Caco-2 (cell line): ENCODE data around the gene KIR3DL3. TPM values are rescaled to one million over a fixed set of nuclear protein-coding genes. Genes with fewer than 3 reads are reported as not detected.
"Not testable (repeated sequence)": the region's sequence is repeated elsewhere in the genome, so short reads cannot be mapped to it uniquely, and the experiment has no call there.

Experiments
- BruUV-seq: library from RNA; stranded (reverse); fragments of 400-500 nt; replicated peaks from 2 replicates; lab custom pipeline; 2021; lab: Mats Ljungman, UMichigan
- CTCF ChIA-PET: fragments of 300-600 bp; sonication (Branson Sonifier 250); formaldehyde crosslinking; loops from one replicate; lab custom pipeline; 2022; ENCODE audit warnings: antibody characterized with exemption; lab: Charles Lee
- POLR2A ChIA-PET: fragments of 300-600 bp; sonication (Branson Sonifier 250); formaldehyde crosslinking; loops from one replicate; lab custom pipeline; 2022; ENCODE audit warnings: antibody characterized with exemption; lab: Charles Lee
- DNase-seq, 2 experiments: peaks; one replicate each; pipeline versions ENCODE4 v3.0.0 to v3.0.0-alpha.2; 2020 to 2022
- H3K27me3 ChIP-seq: replicated peaks from 2 replicates; pipeline ENCODE4 v1.6.0; 2011; ENCODE audit warnings: low read length; ENCODE audit not compliant: control insufficient read depth, insufficient read depth
- H3K36me3 ChIP-seq: 2 replicates; pipeline ENCODE4 v1.5.1; 2011; ENCODE audit warnings: low read length; ENCODE audit not compliant: control insufficient read depth, insufficient read depth
- H3K4me1 ChIP-seq: fragments of 250-450 bp; sonication (Bioruptor Pico); 2 replicates; pipeline ENCODE4 v1.5.1; 2020; ENCODE audit warnings: mild to moderate bottlenecking
- H3K4me3 ChIP-seq: 2 replicates; pipeline ENCODE4 v1.5.1; 2011; ENCODE audit warnings: low read depth, mild to moderate bottlenecking, control low read depth, low read length
- H3K9me3 ChIP-seq: fragments of 250-450 bp; sonication (Bioruptor Pico); 2 replicates; pipeline ENCODE4 v1.5.1; 2020; ENCODE audit warnings: mild to moderate bottlenecking, moderate library complexity
- H3K27ac Mint-ChIP-seq: one replicate; pipeline ENCODE4 v1.8.0; 2022; ENCODE audit warnings: mixed read lengths; ENCODE audit not compliant: unreplicated experiment
- H3K27me3 Mint-ChIP-seq: one replicate; pipeline ENCODE4 v1.8.0; 2022; ENCODE audit warnings: mixed read lengths; ENCODE audit not compliant: insufficient read depth, unreplicated experiment
- H3K36me3 Mint-ChIP-seq: one replicate; pipeline ENCODE4 v1.8.0; 2022; ENCODE audit warnings: mild to moderate bottlenecking, mixed read lengths; ENCODE audit not compliant: insufficient read depth, unreplicated experiment
- H3K4me1 Mint-ChIP-seq: one replicate; pipeline ENCODE4 v1.8.0; 2022; ENCODE audit warnings: low read depth, mixed read lengths; ENCODE audit not compliant: unreplicated experiment
- H3K4me3 Mint-ChIP-seq: one replicate; pipeline ENCODE4 v1.8.0; 2022; ENCODE audit warnings: mild to moderate bottlenecking, moderate library complexity, mixed read lengths; ENCODE audit not compliant: unreplicated experiment
- H3K9me3 Mint-ChIP-seq: one replicate; pipeline ENCODE4 v1.8.0; 2022; ENCODE audit warnings: mixed read lengths; ENCODE audit not compliant: unreplicated experiment
- CTCF ChIP-seq, 2 experiments: fragments of 200-600 bp in 1 of 2; IDR thresholded peaks; 1 replicate in 1 of 2; 2 replicates in 1 of 2; pipeline versions ENCODE4 v1.5.1 to v1.8.0; 2011 to 2022; ENCODE audit warnings: antibody characterized with exemption in 1 of 2, control low read depth in 1 of 2, inconsistent platforms in 1 of 2, low read depth in 1 of 2, low read length in 1 of 2, mild to moderate bottlenecking in 1 of 2, moderate library complexity in 1 of 2; ENCODE audit not compliant: insufficient read depth in 1 of 2, severe bottlenecking in 1 of 2, unreplicated experiment in 1 of 2
- intact Hi-C: fragments of 100-400 bp; cut with micrococcal nuclease; formaldehyde crosslinking; loops from one replicate; pipeline ENCODE4 v1.10.0; 2022; ENCODE audit not compliant: unreplicated experiment
- total RNA-seq: library from RNA; stranded (reverse); gene quantifications from 2 replicates; pipeline ENCODE4 v1.2.3, GENCODE V29; 2022

KIR3DL3 gene
- total RNA-seq, 1 experiment from 2014 or later = not detected

GRCh38 chr19:54728167-54728566 lies 3.9 kb downstream of the KIR3DL3 start:
- H3K4me3 ChIP-seq = no peak overlapping the region
- DNase-seq = no peak
- H3K9me3 ChIP-seq = no peaks in the 10 kb centered on the region
- CTCF ChIA-PET = no interaction called here
- Mint-ChIP-seq H3K27me3 (peaks cover 31% of the 10 kb centered on the region), H3K27ac (no peak overlapping the region), H3K4me1 (no peaks in the 10 kb centered on the region), H3K4me3 (no peak overlapping the region), H3K9me3 (peaks cover 13% of the 10 kb centered on the region), H3K36me3 (peaks cover 5% of the 10 kb centered on the region)
- no peaks in the 10 kb centered on the region for H3K4me1 ChIP-seq
- intact Hi-C loops = no loop called here
- no peaks in the 10 kb centered on the region for H3K36me3 ChIP-seq
- no peak for TF ChIP-seq CTCF (IDR thresholded peaks at IDR 0.05; ENCODE audit: insufficient read depth in 1 of 2, low read depth in 1 of 2, low read length in 1 of 2, severe bottlenecking in 1 of 2, unreplicated experiment in 1 of 2)
- POLR2A ChIA-PET = no interaction called here
- no TSS peak for BruUV-seq
- no peaks in the 10 kb centered on the region; the same call in 1 of the 2 replicates for H3K27me3 ChIP-seq

DNA sequence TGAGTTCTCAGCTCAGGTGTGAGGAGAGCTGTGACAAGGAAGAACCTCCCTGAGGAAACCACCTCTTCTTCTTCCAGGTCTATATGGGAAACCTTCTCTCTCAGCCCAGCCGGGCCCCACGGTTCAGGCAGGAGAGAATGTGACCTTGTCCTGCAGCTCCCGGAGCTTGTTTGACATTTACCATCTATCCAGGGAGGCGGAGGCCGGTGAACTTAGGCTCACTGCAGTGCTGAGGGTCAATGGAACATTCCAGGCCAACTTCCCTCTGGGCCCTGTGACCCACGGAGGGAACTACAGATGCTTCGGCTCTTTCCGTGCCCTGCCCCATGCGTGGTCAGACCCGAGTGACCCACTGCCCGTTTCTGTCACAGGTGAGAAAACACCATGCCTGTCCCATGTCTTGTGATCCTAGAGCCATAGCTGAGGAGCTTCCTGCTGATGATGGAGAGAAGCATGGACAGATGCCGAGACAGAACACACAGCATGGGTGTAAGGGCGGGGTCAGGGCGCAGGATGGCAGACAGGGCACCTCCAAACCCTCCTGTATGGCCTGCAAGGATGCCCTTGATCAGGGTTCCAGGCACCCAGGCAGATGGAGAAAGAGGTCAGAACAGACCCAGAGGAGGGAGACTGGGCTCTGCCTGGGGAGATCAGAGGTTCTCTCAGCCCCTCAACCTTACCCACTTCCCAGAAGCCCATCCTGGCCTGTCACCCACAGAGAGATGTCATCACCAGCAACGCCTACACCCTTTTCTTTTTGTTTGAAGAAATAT lies 5.4 kb downstream of the KIR3DL3 start:
- peaks cover 3% of the 10 kb centered on the region for H3K36me3 Mint-ChIP-seq
- no peak overlapping the region for H3K27ac Mint-ChIP-seq
- no peaks in the 10 kb centered on the region; the same call in 1 of the 2 replicates for H3K27me3 ChIP-seq
- H3K9me3 ChIP-seq = no peaks in the 10 kb centered on the region
- DNase-seq = no peak
- H3K4me3 Mint-ChIP-seq = no peak overlapping the region
- H3K9me3 Mint-ChIP-seq = peaks cover 7% of the 10 kb centered on the region
- H3K4me1 ChIP-seq = no peaks in the 10 kb centered on the region
- no peaks in the 10 kb centered on the region for H3K4me1 Mint-ChIP-seq
- POLR2A ChIA-PET = no interaction called here
- CTCF ChIA-PET = no interaction called here
- no peak for TF ChIP-seq CTCF (IDR thresholded peaks at IDR 0.05; ENCODE audit: insufficient read depth in 1 of 2, low read depth in 1 of 2, low read length in 1 of 2, severe bottlenecking in 1 of 2, unreplicated experiment in 1 of 2)
- H3K4me3 ChIP-seq = no peak overlapping the region
- H3K36me3 ChIP-seq = no peaks in the 10 kb centered on the region
- BruUV-seq = no TSS peak
- intact Hi-C loops = no loop called here
- H3K27me3 Mint-ChIP-seq = peaks cover 33% of the 10 kb centered on the region

- Histone ChIP-seq H3K4me3 (no peak overlapping the region), H3K27me3 (no peaks in the 10 kb centered on the region; the same call in 1 of the 2 replicates), H3K9me3 (no peaks in the 10 kb centered on the region), H3K4me1 (no peaks in the 10 kb centered on the region), H3K36me3 (no peaks in the 10 kb centered on the region)
- ChIA-PET POLR2A (no interaction called here), CTCF (interaction anchor here (0.6 kb wide), 1 partner anchor 250 kb away, joined by 6 read pairs; no protein-coding TSS in a partner anchor)
- Mint-ChIP-seq H3K27ac (no peak overlapping the region), H3K4me3 (no peak overlapping the region), H3K9me3 (no peaks in the 10 kb centered on the region), H3K27me3 (peaks cover 39% of the 10 kb centered on the region), H3K4me1 (no peaks in the 10 kb centered on the region), H3K36me3 (no peaks in the 10 kb centered on the region)
- DNase-seq = no peak
- intact Hi-C loops = no loop called here
- no peak for TF ChIP-seq CTCF (IDR thresholded peaks at IDR 0.05; ENCODE audit: insufficient read depth in 1 of 2, low read depth in 1 of 2, low read length in 1 of 2, severe bottlenecking in 1 of 2, unreplicated experiment in 1 of 2)
- no TSS peak for BruUV-seq
Observed at GRCh38 chr19:54731191-54731590, 6.9 kb downstream of the KIR3DL3 start.

GRCh38 chr19:54738306-54738705 lies 14.1 kb downstream of the KIR3DL3 start, which contains the start of gene KIR2DL3:
Gene KIR2DL3, plus strand, starts transcription at chr19:54738513. Its CDS starts 33 bp downstream, at chr19:54738546.
- POLR2A ChIA-PET, H3K27me3 ChIP-seq, H3K4me3 ChIP-seq, H3K27ac Mint-ChIP-seq, intact Hi-C loops, H3K9me3 Mint-ChIP-seq, H3K36me3 ChIP-seq, DNase-seq, H3K4me3 Mint-ChIP-seq, H3K4me1 ChIP-seq, H3K4me1 Mint-ChIP-seq, H3K9me3 ChIP-seq, BruUV-seq, CTCF ChIA-PET, H3K36me3 Mint-ChIP-seq: not testable (repeated sequence)
- peaks cover 20% of the 10 kb centered on the region for H3K27me3 Mint-ChIP-seq
